ENCODE results near the gene CRTC1.
"Not testable (repeated sequence)": the region's sequence is repeated elsewhere in the genome, so short reads cannot be mapped to it uniquely, and the experiment has no call there.

Gene CRTC1

GRCh38 chr19:18704971-18705370 lies 21.5 kb downstream of the CRTC1 start:
- DNase-seq, result no peak

GRCh38 chr19:18708452-18709231 lies 25.2 kb downstream of the CRTC1 start:
- no peak for DNase-seq

GRCh38 chr19:18709546-18709945 lies 26.1 kb downstream of the CRTC1 start:
- DNase-seq, result no peak

- DNase-seq, result no peak
Observed at GRCh38 chr19:18710186-18710585, 26.7 kb downstream of the CRTC1 start.

GRCh38 chr19:18710996-18711751 lies 27.7 kb downstream of the CRTC1 start:
- DNase-seq, result no peak

- DNase-seq, result no peak
Observed at GRCh38 chr19:18711893-18712292, 28.4 kb downstream of the CRTC1 start.

GRCh38 chr19:18712981-18713380 lies 29.5 kb downstream of the CRTC1 start:
- DNase-seq, result no peak

- DNase-seq, result no peak
Observed at GRCh38 chr19:18713550-18714117, 30.2 kb downstream of the CRTC1 start.

- no peak for DNase-seq
Observed at GRCh38 chr19:18715416-18715815, 31.9 kb downstream of the CRTC1 start.

GRCh38 chr19:18716857-18717256 lies 33.4 kb downstream of the CRTC1 start:
- DNase-seq, result no peak

GRCh38 chr19:18717601-18718000 lies 34.1 kb downstream of the CRTC1 start:
- DNase-seq, result no peak

GRCh38 chr19:18718015-18718526 lies 34.6 kb downstream of the CRTC1 start:
- DNase-seq, result no peak

GRCh38 chr19:18718846-18719458 lies 35.5 kb downstream of the CRTC1 start:
- no peak for DNase-seq

- DNase-seq, result no peak
Observed at GRCh38 chr19:18719541-18719940, 36.1 kb downstream of the CRTC1 start.

- DNase-seq, result peak; percentile 61
Observed at GRCh38 chr19:18723871-18724377, 40.4 kb downstream of the CRTC1 start.

- DNase-seq, result peak; percentile 72
Observed at GRCh38 chr19:18725841-18726770, 42.6 kb downstream of the CRTC1 start.

- DNase-seq, result no peak
Observed at GRCh38 chr19:18726846-18727245, 43.4 kb downstream of the CRTC1 start.

GRCh38 chr19:18727602-18728001 lies 44.1 kb downstream of the CRTC1 start:
- not testable (repeated sequence) for DNase-seq

- DNase-seq, result no peak
Observed at GRCh38 chr19:18729933-18730530, 46.6 kb downstream of the CRTC1 start.

GRCh38 chr19:18730885-18731513 lies 47.5 kb downstream of the CRTC1 start:
- DNase-seq, result peak; percentile 12

GRCh38 chr19:18731562-18732008 lies 48.1 kb downstream of the CRTC1 start:
- no peak for DNase-seq
